GM23338 (cell line): ENCODE data around the gene STX8. TPM values are rescaled to one million over a fixed set of nuclear protein-coding genes. Genes with fewer than 3 reads are reported as not detected.

Experiments used
- ATAC-seq: fragments of 200-7000 bp; cut with Tn5 transposase; 3 replicates; pipeline ENCODE4 v1.9.1; 2020
- DNase-seq: peaks from one replicate; pipeline ENCODE4 v3.0.0-alpha.2; 2015; ENCODE audit warnings: low spot score
- H2AFZ ChIP-seq: fragments of 200-600 bp; sonication (generic); 2 replicates; pipeline ENCODE4 v1.8.0; 2016; ENCODE audit warnings: antibody characterized with exemption, mild to moderate bottlenecking, moderate library complexity
- H3F3A ChIP-seq: fragments of 200-600 bp; sonication (generic); replicated peaks from 2 replicates; pipeline ENCODE4 v1.8.0; 2017; ENCODE audit warnings: antibody characterized with exemption, mixed run types, low read depth
- H3K27ac ChIP-seq: fragments of 200-600 bp; sonication (generic); 2 replicates; pipeline ENCODE4 v1.6.1; 2016; ENCODE audit warnings: low read depth
- H3K27me3 ChIP-seq: fragments of 200-600 bp; sonication (generic); 2 replicates; pipeline ENCODE4 v1.8.0; 2016; ENCODE audit warnings: mild to moderate bottlenecking, mixed run types, moderate library complexity; ENCODE audit not compliant: insufficient read depth
- H3K36me3 ChIP-seq: fragments of 200-600 bp; sonication (generic); 2 replicates; pipeline ENCODE4 v1.8.0; 2016; ENCODE audit warnings: mild to moderate bottlenecking; ENCODE audit not compliant: insufficient read depth
- H3K4me1 ChIP-seq: fragments of 200-600 bp; sonication (generic); 2 replicates; pipeline ENCODE4 v1.8.0; 2016; ENCODE audit warnings: mild to moderate bottlenecking, moderate library complexity; ENCODE audit not compliant: insufficient read depth
- H3K4me2 ChIP-seq: fragments of 200-600 bp; sonication (generic); 2 replicates; pipeline ENCODE4 v1.7.1; 2017; ENCODE audit warnings: mixed run types
- H3K4me3 ChIP-seq: fragments of 200-600 bp; sonication (generic); 2 replicates; pipeline ENCODE4 v1.6.1; 2016; ENCODE audit warnings: mixed run types
- H3K79me2 ChIP-seq: fragments of 200-600 bp; sonication (generic); replicated peaks from 2 replicates; pipeline ENCODE4 v1.8.0; 2017; ENCODE audit warnings: mild to moderate bottlenecking; ENCODE audit not compliant: insufficient read depth
- H3K9me2 ChIP-seq: fragments of 200-600 bp; sonication (generic); 2 replicates; pipeline ENCODE4 v1.8.0; 2017; ENCODE audit not compliant: insufficient read depth
- H4K20me1 ChIP-seq: fragments of 200-600 bp; sonication (generic); replicated peaks from 2 replicates; pipeline ENCODE4 v1.8.0; 2017; ENCODE audit warnings: mild to moderate bottlenecking; ENCODE audit not compliant: insufficient read depth
- H3K27ac Mint-ChIP-seq: 2 replicates; pipeline ENCODE4 v1.8.0; 2020; ENCODE audit warnings: inconsistent platforms, mild to moderate bottlenecking, moderate library complexity, mixed read lengths
- H3K27me3 Mint-ChIP-seq: 3 replicates; pipeline ENCODE4 v1.8.0; 2022; ENCODE audit warnings: low read depth, mild to moderate bottlenecking, moderate library complexity, mixed read lengths, inconsistent platforms; ENCODE audit not compliant: insufficient read depth, poor library complexity
- H3K36me3 Mint-ChIP-seq: 3 replicates; pipeline ENCODE4 v1.8.0; 2021; ENCODE audit warnings: low read depth, mild to moderate bottlenecking, inconsistent platforms, moderate library complexity, mixed read lengths
- H3K4me1 Mint-ChIP-seq: 3 replicates; pipeline ENCODE4 v1.8.0; 2020; ENCODE audit warnings: mild to moderate bottlenecking, inconsistent platforms, mixed read lengths
- H3K4me3 Mint-ChIP-seq: 3 replicates; pipeline ENCODE4 v1.8.0; 2021; ENCODE audit warnings: moderate library complexity, mild to moderate bottlenecking, inconsistent platforms, mixed read lengths
- H3K9me3 Mint-ChIP-seq: 3 replicates; pipeline ENCODE4 v1.8.0; 2020; ENCODE audit warnings: moderate library complexity, mild to moderate bottlenecking, inconsistent platforms, mixed read lengths
- CREB1 ChIP-seq: fragments of 250-450 bp; sonication (Bioruptor Pico); IDR thresholded peaks from 2 replicates; pipeline ENCODE4 v1.5.0; 2020; ENCODE audit warnings: low read depth, mild to moderate bottlenecking, moderate library complexity
- EZH2 ChIP-seq: fragments of 200-600 bp; sonication (generic); IDR thresholded peaks from one replicate; pipeline ENCODE4 v1.8.0; 2017; ENCODE audit warnings: antibody characterized with exemption, mild to moderate bottlenecking, low read depth; ENCODE audit not compliant: unreplicated experiment
- EZH2phosphoT487 ChIP-seq: fragments of 200-600 bp; sonication (generic); IDR thresholded peaks from one replicate; pipeline ENCODE4 v1.8.1; 2018; ENCODE audit warnings: antibody characterized with exemption; ENCODE audit not compliant: unreplicated experiment
- JUNB ChIP-seq: IDR thresholded peaks from one replicate; pipeline ENCODE4 v1.6.1; 2016; ENCODE audit warnings: antibody characterized with exemption; ENCODE audit not compliant: unreplicated experiment
- NANOG ChIP-seq: IDR thresholded peaks from 2 replicates; pipeline ENCODE4 v1.6.1; 2016; ENCODE audit warnings: antibody characterized with exemption, borderline replicate concordance
- POLR2AphosphoS5 ChIP-seq: IDR thresholded peaks from 2 replicates; pipeline ENCODE4 v1.6.1; 2016; ENCODE audit warnings: antibody characterized with exemption, low read depth
- STAT1 ChIP-seq: IDR thresholded peaks from one replicate; pipeline ENCODE4 v1.6.1; 2016; ENCODE audit warnings: antibody characterized with exemption; ENCODE audit not compliant: unreplicated experiment
- ZNF114 ChIP-seq: fragments of 250-450 bp; sonication (Bioruptor Pico); IDR thresholded peaks from 2 replicates; pipeline ENCODE4 v1.5.0; 2020; ENCODE audit warnings: mild to moderate bottlenecking, moderate library complexity
- ZNF331 ChIP-seq: fragments of 250-450 bp; sonication (Bioruptor Pico); IDR thresholded peaks from 2 replicates; pipeline ENCODE4 v1.5.0; 2020; ENCODE audit warnings: low read depth, mild to moderate bottlenecking, moderate library complexity
- polyA plus RNA-seq: library from polyadenylated mRNA; unstranded; fragments of >200 nt; fragmentation: Nextera tagmentation; extraction: Ambion mirVana; gene quantifications from 2 replicates; pipeline ENCODE4 v1.2.1, GENCODE V29; 2016
- total RNA-seq: library from RNA; depleted of rRNA; stranded (reverse); fragments of >200 nt; shearing (Covaris generic); gene quantifications from 2 replicates; pipeline ENCODE4 v1.2.3, GENCODE V29; 2014
- TF ChIP-seq, protein P1 (sequence below): IDR thresholded peaks from one replicate; pipeline ENCODE4 v1.6.1; 2018; ENCODE audit warnings: antibody characterized with exemption; ENCODE audit not compliant: unreplicated experiment
- TF ChIP-seq, protein P2 (sequence below): fragments of 250-450 bp; sonication (Bioruptor Pico); IDR thresholded peaks from 2 replicates; pipeline ENCODE4 v1.5.0; 2020; ENCODE audit warnings: mild to moderate bottlenecking, moderate library complexity
- TF ChIP-seq, protein P3 (sequence below), 2 experiments: fragments of 200-600 bp in 1 of 2; sonication (generic) in 1 of 2; conservative IDR thresholded peaks; 2 replicates each; pipeline versions ENCODE4 v1.5.1 to v1.6.1; 2016 to 2017; ENCODE audit warnings: antibody characterized with exemption in 2 of 2, low read depth in 2 of 2, mild to moderate bottlenecking in 2 of 2, moderate library complexity in 1 of 2
- TF ChIP-seq, protein P4 (sequence below): IDR thresholded peaks from 2 replicates; pipeline ENCODE4 v1.6.1; 2016; ENCODE audit warnings: antibody characterized with exemption

STX8 gene
- total and polyA plus RNA-seq, 2 experiments from 2014 or later: 59.4 to 82.3 TPM

DNA sequence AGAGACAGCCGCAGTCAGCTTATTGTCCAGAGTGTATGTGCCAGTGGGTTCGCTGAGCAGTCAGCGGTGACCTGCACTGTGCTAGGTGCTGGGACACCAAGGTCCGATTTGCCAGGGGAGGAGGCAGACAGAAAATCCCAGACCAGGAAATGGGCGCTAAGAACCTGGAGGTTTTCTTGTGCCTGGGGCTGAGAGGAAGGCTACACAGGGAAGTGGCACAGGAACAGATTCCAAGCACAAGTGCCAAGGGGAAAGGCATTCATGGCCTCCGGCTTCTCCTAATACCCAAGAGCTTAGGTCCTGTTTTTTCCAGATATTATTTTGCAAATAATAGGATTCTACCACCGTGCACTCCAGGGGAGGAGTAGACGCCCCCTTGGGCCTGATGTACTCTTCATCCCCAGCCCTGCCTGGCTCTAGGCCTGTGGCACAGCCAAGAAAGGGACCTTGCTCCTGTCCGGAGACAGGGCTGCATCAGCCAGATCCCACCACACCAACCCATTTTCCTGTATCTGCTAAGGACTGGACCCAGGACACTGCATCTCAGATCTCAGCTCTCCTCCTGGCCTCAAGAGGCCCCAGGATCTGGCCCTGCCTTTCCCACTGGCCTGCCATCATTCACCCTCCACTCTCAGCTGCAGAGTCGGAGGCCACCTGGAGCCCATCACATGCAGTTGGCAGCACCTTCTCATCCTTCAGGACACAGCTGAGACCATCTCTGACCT is 367.1 kb downstream of the STX8 start:
- Mint-ChIP-seq H3K27me3 (peaks cover 4% of the 10 kb centered on the region), H3K27ac (no peak overlapping the region), H3K9me3 (no peaks in the 10 kb centered on the region), H3K4me1 (peaks cover 7% of the 10 kb centered on the region), H3K36me3 (no peaks in the 10 kb centered on the region), H3K4me3 (no peak overlapping the region)
- Histone ChIP-seq H2AFZ (no peak overlapping the region), H3K4me2 (no peak overlapping the region), H3K9me2 (no peaks in the 10 kb centered on the region), H3K79me2 (no peaks in the 10 kb centered on the region), H3F3A (no peaks in the 10 kb centered on the region), H4K20me1 (no peaks in the 10 kb centered on the region), H3K36me3 (no peaks in the 10 kb centered on the region), H3K27me3 (no peaks in the 10 kb centered on the region), H3K4me1 (no peaks in the 10 kb centered on the region), H3K4me3 (no peak overlapping the region), H3K27ac (no peak overlapping the region)
- ATAC-seq (no peak), DNase-seq (no peak)
- no peak for TF ChIP-seq EZH2
- TF ChIP-seq CREB1 (CRISPR knock-in tag): no peak
- TF ChIP-seq, protein P1, sequence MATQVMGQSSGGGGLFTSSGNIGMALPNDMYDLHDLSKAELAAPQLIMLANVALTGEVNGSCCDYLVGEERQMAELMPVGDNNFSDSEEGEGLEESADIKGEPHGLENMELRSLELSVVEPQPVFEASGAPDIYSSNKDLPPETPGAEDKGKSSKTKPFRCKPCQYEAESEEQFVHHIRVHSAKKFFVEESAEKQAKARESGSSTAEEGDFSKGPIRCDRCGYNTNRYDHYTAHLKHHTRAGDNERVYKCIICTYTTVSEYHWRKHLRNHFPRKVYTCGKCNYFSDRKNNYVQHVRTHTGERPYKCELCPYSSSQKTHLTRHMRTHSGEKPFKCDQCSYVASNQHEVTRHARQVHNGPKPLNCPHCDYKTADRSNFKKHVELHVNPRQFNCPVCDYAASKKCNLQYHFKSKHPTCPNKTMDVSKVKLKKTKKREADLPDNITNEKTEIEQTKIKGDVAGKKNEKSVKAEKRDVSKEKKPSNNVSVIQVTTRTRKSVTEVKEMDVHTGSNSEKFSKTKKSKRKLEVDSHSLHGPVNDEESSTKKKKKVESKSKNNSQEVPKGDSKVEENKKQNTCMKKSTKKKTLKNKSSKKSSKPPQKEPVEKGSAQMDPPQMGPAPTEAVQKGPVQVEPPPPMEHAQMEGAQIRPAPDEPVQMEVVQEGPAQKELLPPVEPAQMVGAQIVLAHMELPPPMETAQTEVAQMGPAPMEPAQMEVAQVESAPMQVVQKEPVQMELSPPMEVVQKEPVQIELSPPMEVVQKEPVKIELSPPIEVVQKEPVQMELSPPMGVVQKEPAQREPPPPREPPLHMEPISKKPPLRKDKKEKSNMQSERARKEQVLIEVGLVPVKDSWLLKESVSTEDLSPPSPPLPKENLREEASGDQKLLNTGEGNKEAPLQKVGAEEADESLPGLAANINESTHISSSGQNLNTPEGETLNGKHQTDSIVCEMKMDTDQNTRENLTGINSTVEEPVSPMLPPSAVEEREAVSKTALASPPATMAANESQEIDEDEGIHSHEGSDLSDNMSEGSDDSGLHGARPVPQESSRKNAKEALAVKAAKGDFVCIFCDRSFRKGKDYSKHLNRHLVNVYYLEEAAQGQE: no peak
- TF ChIP-seq, protein P2, sequence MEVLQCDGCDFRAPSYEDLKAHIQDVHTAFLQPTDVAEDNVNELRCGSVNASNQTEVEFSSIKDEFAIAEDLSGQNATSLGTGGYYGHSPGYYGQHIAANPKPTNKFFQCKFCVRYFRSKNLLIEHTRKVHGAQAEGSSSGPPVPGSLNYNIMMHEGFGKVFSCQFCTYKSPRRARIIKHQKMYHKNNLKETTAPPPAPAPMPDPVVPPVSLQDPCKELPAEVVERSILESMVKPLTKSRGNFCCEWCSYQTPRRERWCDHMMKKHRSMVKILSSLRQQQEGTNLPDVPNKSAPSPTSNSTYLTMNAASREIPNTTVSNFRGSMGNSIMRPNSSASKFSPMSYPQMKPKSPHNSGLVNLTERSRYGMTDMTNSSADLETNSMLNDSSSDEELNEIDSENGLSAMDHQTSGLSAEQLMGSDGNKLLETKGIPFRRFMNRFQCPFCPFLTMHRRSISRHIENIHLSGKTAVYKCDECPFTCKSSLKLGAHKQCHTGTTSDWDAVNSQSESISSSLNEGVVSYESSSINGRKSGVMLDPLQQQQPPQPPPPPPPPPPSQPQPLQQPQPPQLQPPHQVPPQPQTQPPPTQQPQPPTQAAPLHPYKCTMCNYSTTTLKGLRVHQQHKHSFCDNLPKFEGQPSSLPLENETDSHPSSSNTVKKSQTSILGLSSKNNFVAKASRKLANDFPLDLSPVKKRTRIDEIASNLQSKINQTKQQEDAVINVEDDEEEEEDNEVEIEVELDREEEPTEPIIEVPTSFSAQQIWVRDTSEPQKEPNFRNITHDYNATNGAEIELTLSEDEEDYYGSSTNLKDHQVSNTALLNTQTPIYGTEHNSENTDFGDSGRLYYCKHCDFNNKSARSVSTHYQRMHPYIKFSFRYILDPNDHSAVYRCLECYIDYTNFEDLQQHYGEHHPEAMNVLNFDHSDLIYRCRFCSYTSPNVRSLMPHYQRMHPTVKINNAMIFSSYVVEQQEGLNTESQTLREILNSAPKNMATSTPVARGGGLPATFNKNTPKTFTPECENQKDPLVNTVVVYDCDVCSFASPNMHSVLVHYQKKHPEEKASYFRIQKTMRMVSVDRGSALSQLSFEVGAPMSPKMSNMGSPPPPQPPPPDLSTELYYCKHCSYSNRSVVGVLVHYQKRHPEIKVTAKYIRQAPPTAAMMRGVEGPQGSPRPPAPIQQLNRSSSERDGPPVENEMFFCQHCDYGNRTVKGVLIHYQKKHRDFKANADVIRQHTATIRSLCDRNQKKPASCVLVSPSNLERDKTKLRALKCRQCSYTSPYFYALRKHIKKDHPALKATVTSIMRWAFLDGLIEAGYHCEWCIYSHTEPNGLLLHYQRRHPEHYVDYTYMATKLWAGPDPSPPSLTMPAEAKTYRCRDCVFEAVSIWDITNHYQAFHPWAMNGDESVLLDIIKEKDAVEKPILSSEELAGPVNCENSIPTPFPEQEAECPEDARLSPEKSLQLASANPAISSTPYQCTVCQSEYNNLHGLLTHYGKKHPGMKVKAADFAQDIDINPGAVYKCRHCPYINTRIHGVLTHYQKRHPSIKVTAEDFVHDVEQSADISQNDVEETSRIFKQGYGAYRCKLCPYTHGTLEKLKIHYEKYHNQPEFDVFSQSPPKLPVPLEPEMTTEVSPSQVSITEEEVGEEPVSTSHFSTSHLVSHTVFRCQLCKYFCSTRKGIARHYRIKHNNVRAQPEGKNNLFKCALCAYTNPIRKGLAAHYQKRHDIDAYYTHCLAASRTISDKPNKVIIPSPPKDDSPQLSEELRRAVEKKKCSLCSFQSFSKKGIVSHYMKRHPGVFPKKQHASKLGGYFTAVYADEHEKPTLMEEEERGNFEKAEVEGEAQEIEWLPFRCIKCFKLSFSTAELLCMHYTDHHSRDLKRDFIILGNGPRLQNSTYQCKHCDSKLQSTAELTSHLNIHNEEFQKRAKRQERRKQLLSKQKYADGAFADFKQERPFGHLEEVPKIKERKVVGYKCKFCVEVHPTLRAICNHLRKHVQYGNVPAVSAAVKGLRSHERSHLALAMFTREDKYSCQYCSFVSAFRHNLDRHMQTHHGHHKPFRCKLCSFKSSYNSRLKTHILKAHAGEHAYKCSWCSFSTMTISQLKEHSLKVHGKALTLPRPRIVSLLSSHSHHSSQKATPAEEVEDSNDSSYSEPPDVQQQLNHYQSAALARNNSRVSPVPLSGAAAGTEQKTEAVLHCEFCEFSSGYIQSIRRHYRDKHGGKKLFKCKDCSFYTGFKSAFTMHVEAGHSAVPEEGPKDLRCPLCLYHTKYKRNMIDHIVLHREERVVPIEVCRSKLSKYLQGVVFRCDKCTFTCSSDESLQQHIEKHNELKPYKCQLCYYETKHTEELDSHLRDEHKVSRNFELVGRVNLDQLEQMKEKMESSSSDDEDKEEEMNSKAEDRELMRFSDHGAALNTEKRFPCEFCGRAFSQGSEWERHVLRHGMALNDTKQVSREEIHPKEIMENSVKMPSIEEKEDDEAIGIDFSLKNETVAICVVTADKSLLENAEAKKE: no peak
- no peak for TF ChIP-seq ZNF331 (CRISPR knock-in tag)
- no peak for TF ChIP-seq STAT1
- no peak for TF ChIP-seq EZH2phosphoT487
- TF ChIP-seq ZNF114: no peak
- no peak for TF ChIP-seq JUNB
- TF ChIP-seq, protein P3, sequence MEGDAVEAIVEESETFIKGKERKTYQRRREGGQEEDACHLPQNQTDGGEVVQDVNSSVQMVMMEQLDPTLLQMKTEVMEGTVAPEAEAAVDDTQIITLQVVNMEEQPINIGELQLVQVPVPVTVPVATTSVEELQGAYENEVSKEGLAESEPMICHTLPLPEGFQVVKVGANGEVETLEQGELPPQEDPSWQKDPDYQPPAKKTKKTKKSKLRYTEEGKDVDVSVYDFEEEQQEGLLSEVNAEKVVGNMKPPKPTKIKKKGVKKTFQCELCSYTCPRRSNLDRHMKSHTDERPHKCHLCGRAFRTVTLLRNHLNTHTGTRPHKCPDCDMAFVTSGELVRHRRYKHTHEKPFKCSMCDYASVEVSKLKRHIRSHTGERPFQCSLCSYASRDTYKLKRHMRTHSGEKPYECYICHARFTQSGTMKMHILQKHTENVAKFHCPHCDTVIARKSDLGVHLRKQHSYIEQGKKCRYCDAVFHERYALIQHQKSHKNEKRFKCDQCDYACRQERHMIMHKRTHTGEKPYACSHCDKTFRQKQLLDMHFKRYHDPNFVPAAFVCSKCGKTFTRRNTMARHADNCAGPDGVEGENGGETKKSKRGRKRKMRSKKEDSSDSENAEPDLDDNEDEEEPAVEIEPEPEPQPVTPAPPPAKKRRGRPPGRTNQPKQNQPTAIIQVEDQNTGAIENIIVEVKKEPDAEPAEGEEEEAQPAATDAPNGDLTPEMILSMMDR (conservative IDR thresholded peaks at IDR 0.05; ENCODE audit: low read depth in 2 of 2): no peak
- TF ChIP-seq POLR2AphosphoS5: no peak
- TF ChIP-seq, protein P4, sequence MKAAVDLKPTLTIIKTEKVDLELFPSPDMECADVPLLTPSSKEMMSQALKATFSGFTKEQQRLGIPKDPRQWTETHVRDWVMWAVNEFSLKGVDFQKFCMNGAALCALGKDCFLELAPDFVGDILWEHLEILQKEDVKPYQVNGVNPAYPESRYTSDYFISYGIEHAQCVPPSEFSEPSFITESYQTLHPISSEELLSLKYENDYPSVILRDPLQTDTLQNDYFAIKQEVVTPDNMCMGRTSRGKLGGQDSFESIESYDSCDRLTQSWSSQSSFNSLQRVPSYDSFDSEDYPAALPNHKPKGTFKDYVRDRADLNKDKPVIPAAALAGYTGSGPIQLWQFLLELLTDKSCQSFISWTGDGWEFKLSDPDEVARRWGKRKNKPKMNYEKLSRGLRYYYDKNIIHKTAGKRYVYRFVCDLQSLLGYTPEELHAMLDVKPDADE: no peak
- TF ChIP-seq NANOG: no peak
